HEK293 (cell line): ENCODE measurements around the gene BMPR1A.

Experiments used
- CTCF ChIP-seq: fragments of 450-650 bp; formaldehyde crosslinking; IDR thresholded peaks from 2 replicates; pipeline ENCODE4 v1.5.1; 2016; ENCODE audit warnings: missing biosample characterization, missing genetic modification characterization
- EGR2 ChIP-seq: fragments of 450-650 bp; formaldehyde crosslinking; IDR thresholded peaks from 2 replicates; pipeline ENCODE4 v1.5.1; 2016; ENCODE audit warnings: low read depth, missing biosample characterization, missing genetic modification characterization
- YY2 ChIP-seq: fragments of 450-650 bp; formaldehyde crosslinking; IDR thresholded peaks from 2 replicates; pipeline ENCODE4 v1.5.1; 2016; ENCODE audit warnings: missing biosample characterization, missing genetic modification characterization
- ZFP3 ChIP-seq: fragments of 450-650 bp; formaldehyde crosslinking; IDR thresholded peaks from 2 replicates; pipeline ENCODE4 v1.5.1; 2016; ENCODE audit warnings: low read depth, missing biosample characterization, missing genetic modification characterization
- ZNF404 ChIP-seq: fragments of 450-650 bp; formaldehyde crosslinking; IDR thresholded peaks from 2 replicates; pipeline ENCODE4 v1.5.1; 2017; ENCODE audit warnings: missing biosample characterization, missing genetic modification characterization
- ZNF76 ChIP-seq: fragments of 450-650 bp; formaldehyde crosslinking; IDR thresholded peaks from 2 replicates; pipeline ENCODE4; 2016; ENCODE audit warnings: low read depth, missing biosample characterization, missing genetic modification characterization, borderline replicate concordance
- TF ChIP-seq, protein P1 (sequence below): fragments of 450-650 bp; formaldehyde crosslinking; IDR thresholded peaks from 2 replicates; pipeline ENCODE4 v1.5.1; 2016; ENCODE audit warnings: missing biosample characterization, missing genetic modification characterization

DNA sequence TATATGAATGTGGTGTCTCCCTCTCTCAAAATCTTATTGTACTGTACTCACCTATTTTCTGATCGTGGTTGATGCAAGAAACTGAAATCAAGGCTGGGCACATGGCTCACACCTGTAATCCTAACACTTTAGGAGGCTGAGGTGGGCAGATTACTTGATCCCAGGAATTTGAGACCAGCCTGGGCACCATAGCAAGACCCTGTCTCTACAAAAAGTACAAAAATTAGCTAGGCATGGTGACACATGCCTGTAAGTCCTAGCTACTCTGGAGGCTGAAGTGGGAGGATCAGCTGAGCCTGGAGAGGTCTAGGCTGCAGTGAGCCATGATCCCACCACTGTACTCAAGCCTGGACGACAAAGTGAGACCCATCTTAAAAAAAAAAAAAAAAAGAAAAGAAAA lies 185.0 kb downstream of the BMPR1A start:
- TF ChIP-seq YY2 (no peak), ZFP3 (tag by site-specific recombination) (no peak), CTCF (no peak), EGR2 (tag by site-specific recombination) (no peak), ZNF76 (tag by site-specific recombination) (no peak), ZNF404 (no peak)
- TF ChIP-seq, protein P1, sequence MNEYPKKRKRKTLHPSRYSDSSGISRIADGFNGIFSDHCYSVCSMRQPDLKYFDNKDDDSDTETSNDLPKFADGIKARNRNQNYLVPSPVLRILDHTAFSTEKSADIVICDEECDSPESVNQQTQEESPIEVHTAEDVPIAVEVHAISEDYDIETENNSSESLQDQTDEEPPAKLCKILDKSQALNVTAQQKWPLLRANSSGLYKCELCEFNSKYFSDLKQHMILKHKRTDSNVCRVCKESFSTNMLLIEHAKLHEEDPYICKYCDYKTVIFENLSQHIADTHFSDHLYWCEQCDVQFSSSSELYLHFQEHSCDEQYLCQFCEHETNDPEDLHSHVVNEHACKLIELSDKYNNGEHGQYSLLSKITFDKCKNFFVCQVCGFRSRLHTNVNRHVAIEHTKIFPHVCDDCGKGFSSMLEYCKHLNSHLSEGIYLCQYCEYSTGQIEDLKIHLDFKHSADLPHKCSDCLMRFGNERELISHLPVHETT = no peak
